Activated T-cell treated with anti-CD3 and anti-CD28 coated beads for 48 hours (primary cell): Measurements from ENCODE around the gene RPRD1B.

Experiments
- DNase-seq: peaks from one replicate; pipeline ENCODE4 v3.0.0-alpha.2; 2020; ENCODE audit warnings: low read depth

The RPRD1B gene

DNA sequence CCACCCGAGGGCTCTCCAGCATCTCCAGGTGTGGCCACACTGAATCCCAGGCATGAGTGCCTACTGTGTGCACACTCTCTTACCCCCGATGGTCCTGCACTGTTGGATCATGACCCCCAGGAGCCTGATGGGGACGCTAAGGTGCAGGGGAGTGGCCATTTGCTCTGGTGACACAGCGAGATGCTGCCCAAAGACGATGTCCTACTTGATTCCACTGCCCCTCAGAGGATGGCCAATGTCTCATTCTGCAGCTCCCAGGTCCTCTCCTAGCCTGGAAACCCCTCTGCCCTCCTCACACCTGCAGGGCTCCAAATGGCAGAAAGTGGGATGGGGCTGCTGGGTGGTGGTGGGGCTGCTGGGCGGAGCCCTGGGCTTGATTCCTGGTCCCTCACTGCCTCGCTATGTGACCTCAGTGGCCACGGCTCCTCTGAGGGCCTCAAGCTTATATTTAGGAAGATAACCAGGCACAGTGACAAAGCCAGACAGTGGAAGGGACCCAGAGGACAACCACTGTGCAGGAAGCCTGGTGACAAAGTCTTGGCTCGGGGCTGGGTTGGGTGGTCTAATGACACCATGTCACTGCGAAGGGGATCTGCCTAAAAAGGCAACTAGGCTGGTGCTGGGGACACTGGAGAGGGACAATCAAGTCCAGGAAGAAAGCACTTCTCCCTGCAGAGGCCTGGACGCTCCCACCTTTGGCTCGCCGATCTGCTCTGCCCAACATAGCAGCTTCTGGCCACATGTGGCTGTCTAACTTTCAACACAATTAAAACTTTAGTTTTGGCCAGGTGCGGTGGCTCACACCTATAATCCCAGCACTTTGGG, 103.1 kb downstream of the RPRD1B start:
- DNase-seq, result no peak

DNA sequence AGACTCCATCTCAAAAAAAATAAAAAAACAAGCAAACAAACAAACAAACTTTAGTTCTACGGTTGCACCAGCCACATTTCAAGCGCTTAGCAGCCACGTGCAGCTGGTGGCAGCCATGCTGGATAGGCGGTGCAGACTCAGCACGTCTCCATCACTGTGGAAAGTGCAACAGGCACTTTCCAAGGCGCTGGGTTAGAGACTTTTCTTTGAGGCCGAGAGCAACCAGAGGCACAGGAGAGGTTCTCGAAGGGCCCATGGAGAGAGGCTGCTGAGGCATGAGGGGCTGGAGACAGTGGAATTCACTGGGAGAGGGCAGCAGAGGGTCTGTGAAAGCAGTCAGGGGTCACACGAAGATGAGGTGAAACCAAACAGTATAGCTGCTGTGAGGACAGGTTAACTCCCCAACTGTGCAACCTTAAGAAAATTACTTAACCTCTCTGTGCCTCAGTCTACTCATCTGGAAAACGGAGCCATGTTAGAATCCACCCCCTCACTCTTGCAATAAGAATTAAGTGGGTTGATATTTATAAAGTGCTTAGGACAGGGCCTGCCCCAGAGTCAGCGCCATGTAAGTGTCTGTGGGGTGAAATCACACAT, 104.0 kb downstream of the RPRD1B start:
- DNase-seq, result no peak

DNA sequence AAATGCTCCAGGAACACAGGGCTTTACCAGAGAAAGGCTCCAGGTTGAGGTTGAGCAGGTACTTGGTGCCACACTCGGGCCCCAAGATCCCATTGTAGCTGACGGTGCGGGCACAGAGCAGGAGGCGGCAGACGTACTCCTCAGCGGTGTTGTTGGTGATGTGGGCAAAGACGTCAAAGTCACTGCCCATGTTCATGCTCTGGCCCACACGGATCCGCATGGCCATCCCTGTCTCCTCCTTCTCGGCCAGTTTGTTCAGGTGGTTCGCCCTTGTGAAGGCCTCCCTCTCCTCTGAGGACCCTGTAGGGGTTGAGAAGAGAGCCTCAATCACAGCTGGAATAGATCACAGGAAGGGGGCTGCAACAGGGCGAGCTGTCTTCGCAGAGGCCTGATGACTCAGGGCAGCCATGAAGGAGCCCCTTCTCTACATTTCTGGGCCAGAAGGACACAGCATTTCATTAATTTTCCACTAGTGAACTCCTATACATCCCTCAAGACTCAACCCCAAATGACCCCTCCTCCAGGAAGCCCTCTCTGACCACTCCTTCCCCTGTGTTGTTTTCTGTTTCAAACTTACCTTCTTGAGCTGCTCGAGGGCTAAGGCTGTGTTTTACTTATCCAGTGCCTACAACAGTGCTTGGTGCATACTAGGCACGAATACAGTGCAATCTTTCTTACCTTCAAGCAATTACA, 104.7 kb downstream of the RPRD1B start:
- DNase-seq, result no peak

DNA sequence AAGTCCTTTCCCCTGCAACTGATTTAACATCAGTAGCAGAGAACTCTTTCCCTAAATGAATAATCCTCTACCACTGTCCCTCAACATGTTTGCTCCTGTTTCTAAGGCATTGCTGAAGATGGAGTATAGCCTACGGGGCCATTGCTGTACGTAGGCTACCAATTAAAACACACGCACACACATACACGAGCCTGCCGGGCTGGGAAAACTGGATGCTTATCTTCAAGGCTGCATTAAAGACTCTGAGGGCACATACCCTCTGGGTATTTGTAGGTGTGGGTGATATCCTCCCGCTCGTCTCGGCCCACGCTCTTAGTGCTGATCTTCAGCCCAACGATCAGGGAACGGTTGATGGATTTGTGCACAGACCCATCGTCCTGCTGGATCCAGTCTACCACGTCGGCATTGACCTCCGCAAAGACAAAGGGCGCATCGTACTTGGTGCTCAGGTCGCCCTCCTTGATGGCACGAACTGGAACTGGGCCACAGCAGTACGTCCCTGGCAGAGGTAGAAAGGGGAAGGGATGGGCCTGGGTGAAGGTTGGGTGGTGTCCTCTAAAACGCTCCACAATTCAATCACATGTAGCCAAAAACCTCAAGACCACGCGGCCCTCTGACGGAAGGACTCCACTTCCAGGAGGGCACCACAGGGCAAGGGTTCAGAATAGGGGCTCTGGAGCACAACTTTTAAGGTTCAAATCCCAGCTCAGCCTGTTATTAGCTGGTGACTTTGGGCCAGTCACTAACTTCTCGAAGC, 105.8 kb downstream of the RPRD1B start:
- DNase-seq, result no peak

DNA sequence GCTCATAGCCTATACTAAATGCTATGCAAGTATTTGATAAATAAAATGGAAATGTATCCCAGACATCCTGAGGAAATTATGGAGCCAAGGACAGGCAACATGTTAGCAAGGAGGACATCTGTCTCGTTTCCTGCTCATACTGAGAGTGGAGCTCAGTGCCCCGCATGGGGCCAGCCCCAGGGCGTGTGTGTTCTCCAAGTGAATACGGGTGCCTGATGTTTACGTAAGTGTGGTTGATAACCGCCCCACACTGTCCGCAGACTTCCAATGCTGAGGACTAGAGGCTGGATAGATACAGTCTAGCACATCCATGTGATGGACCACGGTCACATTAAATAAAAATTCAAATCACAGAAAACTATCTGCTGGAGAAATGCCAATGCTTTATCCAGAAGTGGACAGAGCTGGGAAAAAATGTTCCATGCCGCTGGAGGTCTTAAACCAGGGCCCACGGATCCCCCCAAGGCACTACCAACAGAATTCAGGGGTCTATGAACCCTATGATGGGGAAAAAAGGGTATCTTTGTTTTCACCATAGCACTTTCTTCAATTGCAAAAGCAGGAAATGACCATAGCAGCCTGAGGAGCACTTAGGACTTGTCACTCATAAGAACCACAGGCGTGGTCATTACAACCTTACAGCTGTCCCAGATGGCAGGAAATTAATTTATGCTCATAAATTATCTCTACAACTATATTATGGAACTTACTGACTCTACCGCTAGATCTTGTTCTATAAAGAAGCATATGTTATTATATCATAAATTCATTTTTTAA, 106.6 kb downstream of the RPRD1B start:
- DNase-seq, result no peak

DNA sequence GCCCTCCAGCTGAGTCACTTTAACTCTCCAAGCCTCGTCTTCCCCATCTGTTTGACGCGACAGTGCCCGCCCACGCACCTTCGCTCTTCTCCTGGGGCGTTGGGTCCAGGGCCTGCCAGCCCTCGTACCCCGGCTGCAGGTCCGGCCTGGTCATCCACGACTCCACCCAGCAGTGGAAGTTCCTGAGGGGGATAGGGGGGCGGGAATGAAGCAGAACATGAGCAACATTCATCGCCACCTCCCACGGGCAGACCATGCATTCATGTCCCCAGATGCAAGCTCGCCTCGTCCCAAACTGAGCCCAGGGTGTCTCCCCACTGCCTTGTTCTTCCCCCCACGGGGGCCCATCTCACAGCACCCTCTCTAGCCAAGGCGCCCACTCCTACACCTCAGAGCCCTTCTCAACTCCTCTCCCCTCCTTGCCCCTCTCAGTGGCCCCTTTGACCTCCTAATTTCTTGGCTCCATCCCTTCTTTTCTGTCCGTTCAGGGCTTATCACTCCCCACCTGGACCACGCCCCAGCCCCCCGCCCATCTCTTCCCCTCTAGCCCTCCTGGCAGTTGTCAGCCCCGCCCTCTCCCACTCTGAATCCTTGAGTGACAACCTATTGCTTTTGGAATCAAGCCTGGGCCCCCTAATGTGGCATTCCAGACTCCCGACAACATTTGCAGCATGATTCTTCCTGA, 107.8 kb downstream of the RPRD1B start:
- no peak for DNase-seq
